Pancreas (tissue), 10 donors: ENCODE data around the gene HELZ2. TPM values are rescaled to one million over a fixed set of nuclear protein-coding genes. Genes with fewer than 3 reads are reported as not detected.

ENCODE experiments used
- ATAC-seq, 4 donors: fragments of 200-7000 bp; cut with Tn5 transposase; one replicate each; pipeline versions ENCODE4 v1.8.0 to v1.9.1; 2020; ENCODE audit warnings: mild to moderate bottlenecking in 4 of 4, moderate library complexity in 4 of 4
- DNase-seq, 6 donors: peaks; one replicate each; pipeline ENCODE4 v3.0.0-alpha.2; 2020
- FAIRE-seq: peaks from 2 replicates; lab custom pipeline; 2012; peaks lifted over from hg19 to GRCh38; lab: Jason Lieb, UNC
- H3K27ac ChIP-seq, 4 donors: fragments of 200-600 bp; sonication (generic); 1 replicate in 3 of 4; 2 replicates in 1 of 4; pipeline versions ENCODE4 v1.5.0 to v1.8.0; 2020
- H3K27me3 ChIP-seq, 4 donors: fragments of 200-600 bp; one replicate each; pipeline ENCODE4 v1.8.0; 2021
- H3K36me3 ChIP-seq, 3 donors: fragments of 200-600 bp; sonication (generic) in 1 of 3; one replicate each; pipeline versions ENCODE4 v1.5.0 to v1.8.0; 2020 to 2021
- H3K4me1 ChIP-seq, 3 donors: fragments of 200-600 bp; one replicate each; pipeline ENCODE4 v1.8.0; 2021
- H3K4me3 ChIP-seq, 4 donors: fragments of 200-600 bp; sonication (generic) in 2 of 4; one replicate each; pipeline versions ENCODE4 v1.5.0 to v1.8.0; 2020 to 2021
- H3K9me3 ChIP-seq, 4 donors: fragments of 200-600 bp; one replicate each; pipeline ENCODE4 v1.8.0; 2021
- WGBS, 2 donors: extraction: QIAGEN DNeasy Blood & Tissue Kit; methylation state at CpG; one replicate each; pipeline ENCODE4 v1.1.7; 2013; 5-methylcytosine and 5-hydroxymethylcytosine counted together
- intact Hi-C, 3 donors: fragments of 100-400 bp; cut with DNase I; formaldehyde crosslinking; loops; one replicate each; pipeline versions ENCODE4 v1.11.1 to v1.14.2; 2022
- polyA plus RNA-seq, 2 donors: library from polyadenylated mRNA; stranded (reverse); fragments of 200-250 nt; gene quantifications; one replicate each; pipeline ENCODE4 v1.2.3, GENCODE V29; 2013
- total RNA-seq, 6 donors: library from RNA; stranded (reverse); fragmentation: NEBNext Ultra II Directional in 4 of 6; extraction: Animal tissue kit (Norgen Biotek cat#: 25700) in 4 of 6; gene quantifications; one replicate each; pipeline versions ENCODE4 v1.2.1 to v1.2.4, GENCODE V29; 2021 to 2023
- TF ChIP-seq, protein P1 (sequence below), 4 donors: fragments of 200-600 bp; sonication (generic) in 3 of 4; IDR thresholded peaks; one replicate each; pipeline versions ENCODE4 v1.5.0 to v1.8.0; 2021; ENCODE audit warnings: antibody characterized with exemption in 4 of 4
- donor health status: healthy with polysubstance abuse.
- donor health status: DM: no; HTN: no; CAD: no; lungs with moderate emphysema.
- donor health status: DM: no; HTN: no; CAD: no.
- donor health status: control.
- donor health status: control.
- donor health status: Bipolar disorder and iron deficiency.
- donor health status: DM: yes; HTN: yes; CAD: no.
- donor health status: DM: no; HTN: no; CAD: no.
- donor health status: DM: no; HTN: no; CAD: no.
- donor health status: DM: yes; HTN: yes; CAD: no.

Gene HELZ2
- total and polyA plus RNA-seq, 8 donors: 6.5 to 23.4 (median 13.0) TPM

DNA sequence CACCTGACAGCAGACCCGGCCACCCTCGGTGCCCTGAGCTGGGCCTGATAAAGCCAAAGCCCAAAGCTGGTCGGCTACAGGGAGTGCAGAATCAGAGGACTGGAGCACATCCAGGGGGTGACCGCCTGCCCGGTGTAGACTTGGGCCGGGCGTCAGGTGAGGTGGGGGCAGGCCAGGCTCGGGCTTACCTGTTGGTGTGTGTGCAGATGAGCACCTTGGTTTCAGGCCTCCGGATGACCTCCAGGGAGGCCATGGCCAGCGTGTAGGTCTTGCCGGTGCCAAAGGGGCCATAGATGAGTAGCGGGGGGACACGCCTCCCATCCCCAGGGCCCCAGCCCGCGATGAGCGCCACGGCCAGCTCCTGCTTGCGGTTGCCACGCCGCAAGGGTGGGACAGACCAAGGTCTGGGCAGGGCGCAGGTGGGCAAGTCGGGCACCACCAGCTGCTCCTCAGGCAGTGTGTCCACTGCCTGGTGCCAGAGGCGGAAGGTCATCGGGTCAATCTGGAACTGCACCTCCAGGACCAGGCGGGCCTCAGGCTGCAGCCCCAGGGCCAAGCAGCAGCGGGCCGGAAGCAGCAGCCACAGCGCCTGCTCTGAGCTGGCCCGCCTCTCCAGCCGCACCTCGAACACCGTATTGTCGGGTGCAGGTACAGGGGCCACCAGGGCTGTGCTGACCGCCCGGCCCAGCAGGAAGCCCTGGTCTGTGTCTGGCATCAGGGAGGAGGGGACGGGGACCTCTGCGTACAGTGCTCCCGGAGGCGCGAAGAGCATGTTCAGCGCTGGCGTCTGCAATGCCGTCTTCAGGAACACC lies 5.7 kb downstream of the HELZ2 start:
- FAIRE-seq (no peak), ATAC-seq (no peak), DNase-seq (peak in 2 of 6 donors; percentile 36 to 77)
- intact Hi-C loops: no loop called here
- Histone ChIP-seq H3K9me3 (no peaks in the 10 kb centered on the region), H3K4me1 (peaks cover 0 to 7% (median 6%) of the 10 kb centered on the region in 3 donors), H3K27ac (no peak overlapping the region), H3K4me3 (no peak overlapping the region), H3K27me3 (no peaks in the 10 kb centered on the region), H3K36me3 (no peaks in the 10 kb centered on the region)
- WGBS, 2 donors: 90 to 94% methylated on average over 40 to 43 of the region's 43 CpGs
- TF ChIP-seq, protein P1, sequence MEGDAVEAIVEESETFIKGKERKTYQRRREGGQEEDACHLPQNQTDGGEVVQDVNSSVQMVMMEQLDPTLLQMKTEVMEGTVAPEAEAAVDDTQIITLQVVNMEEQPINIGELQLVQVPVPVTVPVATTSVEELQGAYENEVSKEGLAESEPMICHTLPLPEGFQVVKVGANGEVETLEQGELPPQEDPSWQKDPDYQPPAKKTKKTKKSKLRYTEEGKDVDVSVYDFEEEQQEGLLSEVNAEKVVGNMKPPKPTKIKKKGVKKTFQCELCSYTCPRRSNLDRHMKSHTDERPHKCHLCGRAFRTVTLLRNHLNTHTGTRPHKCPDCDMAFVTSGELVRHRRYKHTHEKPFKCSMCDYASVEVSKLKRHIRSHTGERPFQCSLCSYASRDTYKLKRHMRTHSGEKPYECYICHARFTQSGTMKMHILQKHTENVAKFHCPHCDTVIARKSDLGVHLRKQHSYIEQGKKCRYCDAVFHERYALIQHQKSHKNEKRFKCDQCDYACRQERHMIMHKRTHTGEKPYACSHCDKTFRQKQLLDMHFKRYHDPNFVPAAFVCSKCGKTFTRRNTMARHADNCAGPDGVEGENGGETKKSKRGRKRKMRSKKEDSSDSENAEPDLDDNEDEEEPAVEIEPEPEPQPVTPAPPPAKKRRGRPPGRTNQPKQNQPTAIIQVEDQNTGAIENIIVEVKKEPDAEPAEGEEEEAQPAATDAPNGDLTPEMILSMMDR (IDR thresholded peaks at IDR 0.05): no peak

DNA sequence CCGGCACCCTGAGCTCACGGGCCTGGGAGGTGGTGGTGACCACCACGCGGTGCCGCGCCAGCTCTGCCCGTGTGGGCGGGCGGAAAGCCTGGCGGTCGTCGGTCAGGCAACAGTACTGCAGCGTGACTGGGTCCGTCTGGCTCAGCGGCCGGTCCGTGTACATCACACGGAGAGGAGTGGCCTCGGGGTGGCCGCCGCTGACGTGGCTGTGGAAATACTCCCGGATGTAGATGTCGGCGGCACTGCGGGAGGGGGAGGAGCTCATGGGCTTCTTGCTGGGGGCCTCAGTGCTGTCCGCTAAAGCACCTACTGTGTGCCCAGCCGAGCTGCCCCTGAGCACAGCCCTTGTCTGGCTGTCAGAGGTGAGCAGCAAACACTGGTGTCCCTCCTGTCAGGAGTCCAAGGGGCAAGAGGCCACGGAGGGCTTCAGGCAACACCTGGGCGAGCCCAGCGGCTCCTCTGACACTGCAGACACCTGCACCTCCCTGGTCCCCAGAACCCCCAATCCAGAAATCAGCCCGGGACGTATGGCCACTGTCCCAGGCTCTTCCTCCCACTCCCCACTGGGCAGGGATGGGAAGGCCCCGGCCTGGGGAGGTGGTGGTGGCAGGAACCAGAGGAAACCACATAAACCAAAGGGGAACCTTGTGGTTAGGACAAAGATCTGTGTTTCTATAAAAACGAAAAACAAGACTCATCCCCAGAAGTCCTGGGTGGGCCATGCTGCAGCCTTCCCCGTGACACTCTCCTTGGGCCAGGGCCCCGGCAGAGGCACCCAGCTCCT lies 6.5 kb downstream of the HELZ2 start:
- no peak overlapping the region for H3K4me3 ChIP-seq
- DNase-seq (peak in 1 of 6 donors; percentile 74), ATAC-seq (peak in 3 of 4 donors; percentile 4 to 67 (median 60)), FAIRE-seq (no peak)
- WGBS, 2 donors: 86 to 92% methylated on average over 36 to 37 of the region's 37 CpGs
- intact Hi-C loops: no loop called here
- TF ChIP-seq, protein P1 (IDR thresholded peaks at IDR 0.05): no peak
- H3K4me1 ChIP-seq: no peaks in the 10 kb centered on the region
- peaks cover 0 to 7% (median 0%) of the 10 kb centered on the region in 3 donors for H3K36me3 ChIP-seq
- H3K27me3 ChIP-seq: no peaks in the 10 kb centered on the region
- H3K9me3 ChIP-seq: no peaks in the 10 kb centered on the region
- H3K27ac ChIP-seq: no peak overlapping the region

DNA sequence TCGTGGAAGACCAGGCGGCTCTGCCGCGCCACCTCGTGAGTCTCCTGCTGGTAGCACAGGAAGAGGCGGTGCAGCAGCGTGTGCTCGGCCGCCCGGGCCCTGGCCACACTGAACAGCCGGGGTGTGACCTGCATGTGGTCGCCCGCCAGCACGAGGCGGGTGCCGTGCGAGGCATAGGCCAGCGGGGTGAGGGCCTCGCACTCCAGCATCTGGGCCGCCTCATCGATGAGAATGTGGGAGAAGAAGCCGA lies 7.0 kb downstream of the HELZ2 start:
- Histone ChIP-seq H3K36me3 (peaks cover 0 to 12% (median 0%) of the 10 kb centered on the region in 3 donors), H3K27me3 (no peaks in the 10 kb centered on the region), H3K4me3 (no peak overlapping the region), H3K9me3 (no peaks in the 10 kb centered on the region), H3K4me1 (no peaks in the 10 kb centered on the region), H3K27ac (no peak overlapping the region)
- TF ChIP-seq, protein P1 (IDR thresholded peaks at IDR 0.05): no peak
- ATAC-seq (peak in 2 of 4 donors; percentile 2 to 6), FAIRE-seq (no peak), DNase-seq (peak in 1 of 6 donors; percentile 81)
- WGBS, 2 donors: 92 to 97% methylated on average over 20 to 22 of the region's 22 CpGs
- intact Hi-C loops: no loop called here

DNA sequence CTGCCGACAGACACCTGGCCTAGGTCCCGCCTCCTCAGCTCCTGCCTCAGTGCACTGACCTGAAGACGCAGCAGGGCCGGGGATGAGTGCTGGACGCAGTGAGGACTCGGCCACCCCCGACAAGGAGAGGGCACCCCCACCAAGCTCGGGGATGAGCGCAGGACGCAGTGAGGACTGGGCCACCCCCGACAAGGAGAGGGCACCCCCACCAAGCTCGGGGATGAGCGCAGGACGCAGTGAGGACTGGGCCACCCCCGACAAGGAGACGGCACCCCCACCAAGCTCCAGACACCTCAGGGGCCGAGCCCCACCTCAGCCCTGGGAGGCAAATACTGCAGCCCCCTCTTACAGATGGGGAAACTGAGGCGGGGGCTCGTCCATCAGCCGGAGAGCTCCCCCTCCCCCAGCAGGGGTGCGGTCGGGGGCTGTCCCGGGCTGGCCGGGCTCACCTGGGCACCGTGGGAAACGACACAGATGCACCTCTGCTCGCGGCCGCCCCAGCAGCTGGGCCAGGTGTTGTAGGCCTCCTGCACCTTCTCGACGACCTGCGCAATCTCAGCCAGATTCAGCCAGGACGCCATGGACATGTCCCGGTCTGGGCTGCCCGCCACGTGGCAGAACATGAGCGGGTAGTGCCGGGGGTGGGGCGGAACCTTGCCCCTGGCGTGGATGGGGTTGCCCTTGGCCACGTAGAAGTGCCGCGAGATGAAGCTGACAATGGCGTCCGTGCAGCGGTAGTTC lies 7.5 kb downstream of the HELZ2 start:
- Histone ChIP-seq H3K27me3 (no peaks in the 10 kb centered on the region), H3K27ac (no peak overlapping the region), H3K4me3 (no peak overlapping the region), H3K36me3 (peaks cover 0 to 16% (median 0%) of the 10 kb centered on the region in 3 donors), H3K4me1 (no peaks in the 10 kb centered on the region), H3K9me3 (no peaks in the 10 kb centered on the region)
- DNase-seq (peak in 3 of 6 donors; percentile 48 to 74 (median 58)), FAIRE-seq (no peak), ATAC-seq (peak in 3 of 4 donors; percentile 31 to 55 (median 43))
- TF ChIP-seq, protein P1 (IDR thresholded peaks at IDR 0.05): no peak
- intact Hi-C loops: no loop called here
- 68 to 73% methylated on average over 43 to 46 of the region's 46 CpGs for WGBS, 2 donors
